Heart left ventricle (tissue), 16 donors: ENCODE measurements around the gene LRRC10B. TPM values are rescaled to one million over a fixed set of nuclear protein-coding genes. Genes with fewer than 3 reads are reported as not detected.

Experiments
- ATAC-seq, 4 donors: fragments of 200-7000 bp; cut with Tn5 transposase; one replicate each; pipeline ENCODE4 v1.9.1; 2020 to 2022; ENCODE audit warnings: moderate library complexity in 4 of 4, mild to moderate bottlenecking in 3 of 4, moderate number of reproducible peaks in 1 of 4
- DNase-seq, 5 donors: peaks; one replicate each; pipeline ENCODE4 v3.0.0-alpha.2; 2020
- H3K27ac ChIP-seq, 12 donors: fragments of 200-600 bp; sonication (generic) in 4 of 12; one replicate each; pipeline versions ENCODE4 v1.5.0 to v1.8.0; 2016 to 2022; ENCODE audit warnings: mild to moderate bottlenecking in 2 of 12
- H3K27me3 ChIP-seq, 9 donors: fragments of 200-600 bp; sonication (generic) in 2 of 9; one replicate each; pipeline versions ENCODE4 v1.5.1 to v1.8.0; 2016 to 2022; ENCODE audit warnings: mild to moderate bottlenecking in 3 of 9
- H3K36me3 ChIP-seq, 9 donors: fragments of 200-600 bp; sonication (generic) in 2 of 9; one replicate each; pipeline versions ENCODE4 v1.5.0 to v1.8.0; 2018 to 2022; ENCODE audit warnings: mild to moderate bottlenecking in 2 of 9
- H3K4me1 ChIP-seq, 12 donors: fragments of 200-600 bp; sonication (generic) in 4 of 12; one replicate each; pipeline versions ENCODE4 v1.5.0 to v1.8.0; 2016 to 2022; ENCODE audit warnings: mild to moderate bottlenecking in 3 of 12
- H3K4me3 ChIP-seq, 12 donors: fragments of 200-600 bp; sonication (generic) in 4 of 12; one replicate each; pipeline versions ENCODE4 v1.5.0 to v1.8.0; 2017 to 2022; ENCODE audit warnings: mild to moderate bottlenecking in 9 of 12, moderate library complexity in 4 of 12
- H3K9me3 ChIP-seq, 12 donors: fragments of 200-600 bp; sonication (generic) in 4 of 12; one replicate each; pipeline versions ENCODE4 v1.5.0 to v1.8.0; 2016 to 2022; ENCODE audit warnings: mild to moderate bottlenecking in 1 of 12
- CTCF ChIP-seq, 12 donors: fragments of 200-600 bp; sonication (generic) in 4 of 12; IDR thresholded peaks; one replicate each; pipeline versions ENCODE4 v1.5.0 to v1.8.0; 2018 to 2022; ENCODE audit warnings: antibody characterized with exemption in 12 of 12, mild to moderate bottlenecking in 5 of 12
- POLR2A ChIP-seq, 2 donors: fragments of 450-650 bp; IDR thresholded peaks; one replicate each; pipeline ENCODE4 v1.6.1; 2017; ENCODE audit warnings: antibody characterized with exemption in 2 of 2, mild to moderate bottlenecking in 2 of 2, moderate library complexity in 2 of 2
- WGBS, 4 donors: extraction: QIAGEN DNeasy Blood & Tissue Kit in 2 of 4; methylation state at CpG; one replicate each; pipeline versions ENCODE4 v1.1.5 to v1.1.7; 2013 to 2018; 5-methylcytosine and 5-hydroxymethylcytosine counted together
- intact Hi-C, 10 donors: fragments of 100-400 bp; cut with DNase I; formaldehyde crosslinking; loops; one replicate each; pipeline versions ENCODE4 v1.11.1 to v1.14.2; 2022
- polyA plus RNA-seq, 2 donors: library from polyadenylated mRNA; stranded (reverse); fragments of 200-250 nt; gene quantifications; one replicate each; pipeline ENCODE4 v1.2.3, GENCODE V29; 2013
- total RNA-seq, 9 donors: library from RNA; depleted of rRNA in 2 of 9; stranded (reverse); fragments of >200 nt in 2 of 9; fragmentation: NEBNext Ultra II Directional in 3 of 9; extraction: Animal tissue kit (Norgen Biotek cat#: 25700) in 3 of 9; gene quantifications; one replicate each; pipeline versions ENCODE4 v1.1.0 to v1.2.4, GENCODE V29; 2016 to 2023
- donor health status: ischemic (EF 13 %, LVEDD 7.1; RV severe dilation, severe dysfunction).
- donor health status: healthy with polysubstance abuse.
- donor health status: DM: no; HTN: yes; CAD: no.
- donor health status: DM: no; HTN: no; CAD: no.
- donor health status: ischemic (EF 25% LVEDD 6.9; RV normal size, moderate dysfunction).
- donor health status: ischemic (EF 25% LVEDD 5.7; RV mildly dilated, moderate dysfunction).
- donor health status: healthy.
- donor health status: DM: yes; HTN: yes; CAD: no.
- donor health status: ischemic (EF 35%, LVEDD 5.7; RV mildly dilated, moderate dysfunction).
- donor health status: nonischemic (EF 11% LVEDD 7.7; RV severe dilation, severe dysfunction).
- donor health status: DM: yes; HTN: yes; CAD: no.
- donor health status: PGD.
- donor health status: ischemic (EF 29% LVEDD 5.4; RV normal size, mild dysfunction).
- donor health status: nonischemic (EF 23%, LVEDD 6.1; RV moderate dilation, normal function).

LRRC10B gene
- total and polyA plus RNA-seq, 11 donors: 0.15 to 4.2 (median 1.1) TPM

GRCh38 chr11:61551634-61552033 lies 43.1 kb downstream of the LRRC10B start:
- intact Hi-C loops: no loop called here
- H3K27ac ChIP-seq: peak overlapping the region; percentile 68 to 99 (median 88)
- DNase-seq (peak; percentile 82 to 94 (median 87)), ATAC-seq (peak; percentile 84 to 90 (median 86))
- no peaks in the 10 kb centered on the region for H3K9me3 ChIP-seq
- H3K36me3 ChIP-seq: no peaks in the 10 kb centered on the region
- peak overlapping the region in 5 of 12 donors; percentile 13 to 38 (median 21) for H3K4me3 ChIP-seq
- H3K27me3 ChIP-seq: peaks cover 0 to 17% (median 0%) of the 10 kb centered on the region in 9 donors
- WGBS, 4 donors: 45 to 61% (median 50%) methylated on average over 10 to 12 of the region's 12 CpGs
- TF ChIP-seq POLR2A (IDR thresholded peaks at IDR 0.05) (no peak), CTCF (IDR thresholded peaks at IDR 0.05) (peak in 2 of 12 donors; percentile 5 to 23)
- peaks cover 0 to 44% (median 13%) of the 10 kb centered on the region in 12 donors for H3K4me1 ChIP-seq

- peaks cover 0 to 20% (median 0%) of the 10 kb centered on the region in 9 donors for H3K27me3 ChIP-seq
- TF ChIP-seq POLR2A (IDR thresholded peaks at IDR 0.05) (no peak), CTCF (IDR thresholded peaks at IDR 0.05) (no peak)
- H3K4me1 ChIP-seq: peaks cover 0 to 44% (median 13%) of the 10 kb centered on the region in 12 donors
- no peaks in the 10 kb centered on the region for H3K36me3 ChIP-seq
- ATAC-seq (peak; percentile 68 to 84 (median 74)), DNase-seq (peak in 4 of 5 donors; percentile 46 to 78 (median 66))
- intact Hi-C loops: no loop called here
- peak overlapping the region; percentile 68 to 99 (median 88) for H3K27ac ChIP-seq
- 44 to 60% (median 56%) methylated on average over 8 to 13 of the region's 13 CpGs for WGBS, 4 donors
- H3K4me3 ChIP-seq: peak overlapping the region in 5 of 12 donors; percentile 13 to 38 (median 21)
- no peaks in the 10 kb centered on the region for H3K9me3 ChIP-seq
Observed at GRCh38 chr11:61552108-61552635, 43.6 kb downstream of the LRRC10B start.

- peaks cover 0 to 44% (median 13%) of the 10 kb centered on the region in 12 donors for H3K4me1 ChIP-seq
- H3K27ac ChIP-seq: peak overlapping the region in 5 of 12 donors; percentile 87 to 99 (median 90)
- peaks cover 0 to 20% (median 0%) of the 10 kb centered on the region in 9 donors for H3K27me3 ChIP-seq
- peak in 1 of 4 donors; percentile 1 for ATAC-seq
- 51 to 61% (median 59%) methylated on average over 10 to 15 of the region's 15 CpGs for WGBS, 4 donors
- intact Hi-C loops: no loop called here
- DNase-seq: no peak
- no peaks in the 10 kb centered on the region for H3K9me3 ChIP-seq
- no peak for TF ChIP-seq CTCF (IDR thresholded peaks at IDR 0.05)
- TF ChIP-seq POLR2A (IDR thresholded peaks at IDR 0.05): no peak
- H3K36me3 ChIP-seq: no peaks in the 10 kb centered on the region
- no peak overlapping the region for H3K4me3 ChIP-seq
Observed at GRCh38 chr11:61553373-61554171, 45.0 kb downstream of the LRRC10B start.
